Keratinocyte (primary cell): ENCODE measurements around the gene DGKI. TPM values are rescaled to one million over a fixed set of nuclear protein-coding genes. Genes with fewer than 3 reads are reported as not detected.

Experiments
- DNase-seq: peaks from one replicate; pipeline ENCODE4 v3.0.0-alpha.2; 2011; ENCODE audit warnings: low read depth, missing footprints, low spot score
- FAIRE-seq: peaks from 2 replicates; lab custom pipeline; 2011; peaks lifted over from hg19 to GRCh38; lab: Jason Lieb, UNC
- H2AFZ ChIP-seq: 2 replicates; pipeline ENCODE4 v1.6.0; 2012; ENCODE audit warnings: low read length, control low read depth, inconsistent platforms; ENCODE audit not compliant: control insufficient read depth
- H3K27ac ChIP-seq: 2 replicates; pipeline ENCODE4 v1.5.1; 2011; ENCODE audit warnings: low read length; ENCODE audit not compliant: control insufficient read depth, insufficient read depth
- H3K27me3 ChIP-seq: 3 replicates; pipeline ENCODE4 v1.6.0; 2011; ENCODE audit warnings: low read length; ENCODE audit not compliant: control insufficient read depth, insufficient read depth; ENCODE audit errors: extremely low read depth
- H3K36me3 ChIP-seq, 2 experiments: 2 replicates in 1 of 2; 3 replicates in 1 of 2; pipeline ENCODE4 v1.5.1; 2011; ENCODE audit warnings: low read length in 2 of 2, mild to moderate bottlenecking in 1 of 2; ENCODE audit not compliant: control insufficient read depth in 2 of 2, insufficient read depth in 2 of 2; ENCODE audit errors: extremely low read depth in 1 of 2
- H3K4me1 ChIP-seq: 3 replicates; pipeline ENCODE4 v1.5.1; 2011; ENCODE audit warnings: low read length; ENCODE audit not compliant: control insufficient read depth, insufficient read depth; ENCODE audit errors: extremely low read depth
- H3K4me2 ChIP-seq: 3 replicates; pipeline ENCODE4 v1.6.0; 2011; ENCODE audit warnings: low read depth, low read length; ENCODE audit not compliant: control insufficient read depth, insufficient read depth; ENCODE audit errors: extremely low read depth
- H3K4me3 ChIP-seq, 3 experiments: fragments of 200-600 bp in 1 of 3; sonication (generic) in 1 of 3; 2 replicates in 2 of 3; 3 replicates in 1 of 3; pipeline ENCODE4 v1.5.1; 2011 to 2016; ENCODE audit warnings: low read length in 3 of 3, mild to moderate bottlenecking in 3 of 3, control low read depth in 2 of 3, inconsistent platforms in 1 of 3, low read depth in 1 of 3, mixed read lengths in 1 of 3, mixed run types in 1 of 3, moderate library complexity in 1 of 3; ENCODE audit not compliant: control insufficient read depth in 2 of 3, insufficient read depth in 2 of 3; ENCODE audit errors: extremely low read depth in 1 of 3
- H3K79me2 ChIP-seq: 2 replicates; pipeline ENCODE4 v1.6.0; 2012; ENCODE audit warnings: low read length; ENCODE audit not compliant: control insufficient read depth, insufficient read depth
- H3K9ac ChIP-seq: 3 replicates; pipeline ENCODE4 v1.6.0; 2011; ENCODE audit warnings: low read length; ENCODE audit not compliant: control insufficient read depth, insufficient read depth; ENCODE audit errors: extremely low read depth
- H3K9me1 ChIP-seq: 3 replicates; pipeline ENCODE4 v1.6.0; 2011; ENCODE audit warnings: low read length; ENCODE audit not compliant: control insufficient read depth, insufficient read depth; ENCODE audit errors: extremely low read depth
- H3K9me3 ChIP-seq: 2 replicates; pipeline ENCODE4 v1.5.1; 2012; ENCODE audit warnings: low read depth, low read length; ENCODE audit not compliant: control insufficient read depth
- H4K20me1 ChIP-seq: 3 replicates; pipeline ENCODE4 v1.6.0; 2011; ENCODE audit warnings: low read length; ENCODE audit not compliant: control insufficient read depth, insufficient read depth; ENCODE audit errors: extremely low read depth
- CTCF ChIP-seq, 3 experiments: IDR thresholded peaks in 1 of 3; conservative IDR thresholded peaks in 1 of 3; optimal IDR thresholded peaks in 1 of 3; 2 replicates in 2 of 3; 3 replicates in 1 of 3; pipeline versions ENCODE3 to v1.5.1; 2011; ENCODE audit warnings: low read length in 3 of 3, mild to moderate bottlenecking in 3 of 3, moderate library complexity in 2 of 3, control low read depth in 1 of 3, inconsistent platforms in 1 of 3; ENCODE audit not compliant: insufficient read depth in 2 of 3; ENCODE audit errors: extremely low read depth in 1 of 3
- EZH2 ChIP-seq: IDR thresholded peaks from one replicate; pipeline ENCODE4 v1.6.1; 2012; ENCODE audit warnings: inconsistent platforms, mild to moderate bottlenecking, low read length, moderate library complexity
- dilution Hi-C: fragments of 300-500 bp; cut with MboI; formaldehyde crosslinking; loops from one replicate; pipeline ENCODE4 v1.7.0; 2020; ENCODE audit warnings: low sequenced_read_pairs; ENCODE audit not compliant: extremely low pct_ligation_motif_present
- polyA plus RNA-seq, 5 experiments: library from polyadenylated mRNA; depleted of rRNA in 3 of 5; stranded (reverse) in 3 of 5; stranded (forward) in 1 of 5; unstranded in 1 of 5; fragments of >200 nt; gene quantifications; 1 replicate in 1 of 5; 2 replicates in 3 of 5; 3 replicates in 1 of 5; pipeline versions ENCODE4 v1.2.1 to v1.2.3, GENCODE V29; 2011 to 2012; ENCODE audit warnings: missing spikeins in 2 of 5, low read depth in 1 of 5, low replicate concordance in 1 of 5

Gene DGKI
- polyA plus RNA-seq, 1 donor (not counting 4 experiments of a cell fraction or from before 2014, with no cell fraction given), result 0.14 TPM

- Histone ChIP-seq H3K9ac (no peak overlapping the region), H3K4me2 (no peak overlapping the region), H3K27ac (no peak overlapping the region), H3K79me2 (no peaks in the 10 kb centered on the region), H3K9me3 (no peaks in the 10 kb centered on the region), H2AFZ (no peak overlapping the region), H3K27me3 (no peaks in the 10 kb centered on the region), H3K36me3 (no peaks in the 10 kb centered on the region), H3K4me3 (no peak overlapping the region), H3K4me1 (no peaks in the 10 kb centered on the region), H4K20me1 (no peaks in the 10 kb centered on the region), H3K9me1 (no peaks in the 10 kb centered on the region)
- DNase-seq, result no peak
- FAIRE-seq, result no peak
- TF ChIP-seq EZH2 (no peak), CTCF (optimal IDR thresholded peaks at IDR 0.05 in 1 of 3, IDR thresholded peaks at IDR 0.05 in 1 of 3, conservative IDR thresholded peaks at IDR 0.05 in 1 of 3; ENCODE audit: extremely low read depth in 1 of 3, insufficient read depth in 2 of 3, low read length in 3 of 3) (no peak)
- dilution Hi-C loops, result no loop called here
Observed at GRCh38 chr7:137695942-137696341, 150.8 kb downstream of the DGKI start.

- TF ChIP-seq CTCF (optimal IDR thresholded peaks at IDR 0.05 in 1 of 3, IDR thresholded peaks at IDR 0.05 in 1 of 3, conservative IDR thresholded peaks at IDR 0.05 in 1 of 3; ENCODE audit: extremely low read depth in 1 of 3, insufficient read depth in 2 of 3, low read length in 3 of 3), result no peak
- no peak for TF ChIP-seq EZH2
- no peak overlapping the region for H3K9ac ChIP-seq
- H3K9me3 ChIP-seq, result no peaks in the 10 kb centered on the region
- H3K4me1 ChIP-seq, result no peaks in the 10 kb centered on the region
- H3K79me2 ChIP-seq, result no peaks in the 10 kb centered on the region
- dilution Hi-C loops, result no loop called here
- no peak overlapping the region for H3K4me2 ChIP-seq
- no peaks in the 10 kb centered on the region for H3K36me3 ChIP-seq
- no peaks in the 10 kb centered on the region for H3K27me3 ChIP-seq
- FAIRE-seq, result no peak
- no peak overlapping the region for H3K27ac ChIP-seq
- H3K9me1 ChIP-seq, result no peaks in the 10 kb centered on the region
- no peaks in the 10 kb centered on the region for H4K20me1 ChIP-seq
- H2AFZ ChIP-seq, result no peak overlapping the region
- H3K4me3 ChIP-seq, result no peak overlapping the region
- no peak for DNase-seq
Observed at GRCh38 chr7:137695494-137695893, 151.3 kb downstream of the DGKI start.
